ENCODE results near the gene CCER1. TPM values are rescaled to one million over a fixed set of nuclear protein-coding genes. Genes with fewer than 3 reads are reported as not detected.
A peak's percentile ranks its signal among the peaks of the same experiment; 100 is the strongest.

The CCER1 gene
- total and polyA plus RNA-seq, 9 of the 15 experiments (the other 6 are each of a cell fraction or from before 2014, with no cell fraction given) = not detected

DNA sequence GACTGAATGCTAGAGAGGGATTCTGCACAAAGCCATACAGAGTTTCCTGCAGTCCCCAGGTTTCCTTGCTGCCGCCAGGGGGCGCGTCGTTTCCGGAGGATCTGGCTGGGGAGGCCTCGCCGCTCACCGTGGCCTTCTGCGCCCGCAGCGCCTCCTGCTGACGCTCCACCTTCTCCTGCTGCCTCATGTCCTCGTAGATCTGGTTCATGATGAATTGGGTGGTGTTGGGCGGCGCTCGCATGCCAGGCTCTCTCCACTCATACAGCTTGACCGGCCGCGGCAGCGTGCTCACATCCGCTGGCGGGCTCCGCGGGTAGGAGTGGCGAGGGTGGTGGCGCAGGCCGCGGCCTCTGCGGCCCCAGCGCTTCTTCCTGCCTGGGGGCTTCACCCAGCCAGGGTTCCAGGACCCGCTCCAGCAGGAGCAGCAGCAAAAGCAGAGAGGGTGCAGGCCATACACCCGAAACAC is 987 bp downstream of the CCER1 start (continued):
- TF ChIP-seq, protein P1, sequence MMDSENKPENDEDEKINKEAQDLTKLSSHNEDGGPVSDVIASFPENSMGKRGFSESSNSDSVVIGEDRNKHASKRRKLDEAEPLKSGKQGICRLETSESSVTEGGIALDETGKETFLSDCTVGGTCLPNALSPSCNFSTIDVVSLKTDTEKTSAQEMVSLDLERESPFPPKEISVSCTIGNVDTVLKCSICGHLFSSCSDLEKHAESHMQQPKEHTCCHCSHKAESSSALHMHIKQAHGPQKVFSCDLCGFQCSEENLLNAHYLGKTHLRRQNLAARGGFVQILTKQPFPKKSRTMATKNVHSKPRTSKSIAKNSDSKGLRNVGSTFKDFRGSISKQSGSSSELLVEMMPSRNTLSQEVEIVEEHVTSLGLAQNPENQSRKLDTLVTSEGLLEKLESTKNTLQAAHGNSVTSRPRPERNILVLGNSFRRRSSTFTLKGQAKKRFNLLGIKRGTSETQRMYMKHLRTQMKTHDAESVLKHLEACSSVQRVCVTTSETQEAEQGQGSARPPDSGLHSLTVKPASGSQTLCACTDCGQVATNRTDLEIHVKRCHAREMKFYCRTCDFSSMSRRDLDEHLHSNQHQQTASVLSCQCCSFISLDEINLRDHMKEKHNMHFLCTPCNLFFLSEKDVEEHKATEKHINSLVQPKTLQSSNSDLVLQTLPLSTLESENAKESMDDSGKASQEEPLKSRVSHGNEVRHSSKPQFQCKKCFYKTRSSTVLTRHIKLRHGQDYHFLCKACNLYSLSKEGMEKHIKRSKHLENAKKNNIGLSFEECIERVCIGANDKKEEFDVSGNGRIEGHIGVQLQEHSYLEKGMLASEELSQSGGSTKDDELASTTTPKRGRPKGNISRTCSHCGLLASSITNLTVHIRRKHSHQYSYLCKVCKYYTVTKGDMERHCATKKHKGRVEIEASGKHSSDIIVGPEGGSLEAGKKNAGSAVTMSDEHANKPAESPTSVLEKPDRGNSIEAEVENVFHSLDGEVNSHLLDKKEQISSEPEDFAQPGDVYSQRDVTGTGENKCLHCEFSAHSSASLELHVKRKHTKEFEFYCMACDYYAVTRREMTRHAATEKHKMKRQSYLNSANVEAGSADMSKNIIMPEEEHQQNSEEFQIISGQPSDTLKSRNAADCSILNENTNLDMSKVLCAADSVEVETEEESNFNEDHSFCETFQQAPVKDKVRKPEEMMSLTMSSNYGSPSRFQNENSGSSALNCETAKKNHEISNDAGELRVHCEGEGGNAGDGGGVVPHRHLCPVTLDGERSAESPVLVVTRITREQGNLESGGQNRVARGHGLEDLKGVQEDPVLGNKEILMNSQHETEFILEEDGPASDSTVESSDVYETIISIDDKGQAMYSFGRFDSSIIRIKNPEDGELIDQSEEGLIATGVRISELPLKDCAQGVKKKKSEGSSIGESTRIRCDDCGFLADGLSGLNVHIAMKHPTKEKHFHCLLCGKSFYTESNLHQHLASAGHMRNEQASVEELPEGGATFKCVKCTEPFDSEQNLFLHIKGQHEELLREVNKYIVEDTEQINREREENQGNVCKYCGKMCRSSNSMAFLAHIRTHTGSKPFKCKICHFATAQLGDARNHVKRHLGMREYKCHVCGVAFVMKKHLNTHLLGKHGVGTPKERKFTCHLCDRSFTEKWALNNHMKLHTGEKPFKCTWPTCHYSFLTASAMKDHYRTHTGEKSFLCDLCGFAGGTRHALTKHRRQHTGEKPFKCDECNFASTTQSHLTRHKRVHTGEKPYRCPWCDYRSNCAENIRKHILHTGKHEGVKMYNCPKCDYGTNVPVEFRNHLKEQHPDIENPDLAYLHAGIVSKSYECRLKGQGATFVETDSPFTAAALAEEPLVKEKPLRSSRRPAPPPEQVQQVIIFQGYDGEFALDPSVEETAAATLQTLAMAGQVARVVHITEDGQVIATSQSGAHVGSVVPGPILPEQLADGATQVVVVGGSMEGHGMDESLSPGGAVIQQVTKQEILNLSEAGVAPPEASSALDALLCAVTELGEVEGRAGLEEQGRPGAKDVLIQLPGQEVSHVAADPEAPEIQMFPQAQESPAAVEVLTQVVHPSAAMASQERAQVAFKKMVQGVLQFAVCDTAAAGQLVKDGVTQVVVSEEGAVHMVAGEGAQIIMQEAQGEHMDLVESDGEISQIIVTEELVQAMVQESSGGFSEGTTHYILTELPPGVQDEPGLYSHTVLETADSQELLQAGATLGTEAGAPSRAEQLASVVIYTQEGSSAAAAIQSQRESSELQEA (IDR thresholded peaks at IDR 0.05; ENCODE audit: low read depth) = no peak
- TF ChIP-seq ETV5 (CRISPR knock-in tag; IDR thresholded peaks at IDR 0.05; ENCODE audit: low read depth) (peak; percentile 59; the same call in 1 of the 2 replicates), JUND (IDR thresholded peaks at IDR 0.05; ENCODE audit: borderline replicate concordance, low read depth, low read length) (no peak), JUND (tag; IDR thresholded peaks at IDR 0.05; ENCODE audit: borderline replicate concordance, low read depth, low read length) (no peak), RBM17 (IDR thresholded peaks at IDR 0.05; ENCODE audit: borderline replicate concordance, low read depth, low read length) (no peak), RAD21 (CRISPR knock-in tag; conservative IDR thresholded peaks at IDR 0.05 in 1 of 2, IDR thresholded peaks at IDR 0.05 in 1 of 2) (peak in 1 of 2 experiments; percentile 50; a peak in 2 of 4 replicates), NFIC (IDR thresholded peaks at IDR 0.05) (no peak), RNF2 (IDR thresholded peaks at IDR 0.05) (no peak), ETV1 (tag; conservative IDR thresholded peaks at IDR 0.05; ENCODE audit: low read depth) (peak; percentile 88)
- TF ChIP-seq, protein P2, sequence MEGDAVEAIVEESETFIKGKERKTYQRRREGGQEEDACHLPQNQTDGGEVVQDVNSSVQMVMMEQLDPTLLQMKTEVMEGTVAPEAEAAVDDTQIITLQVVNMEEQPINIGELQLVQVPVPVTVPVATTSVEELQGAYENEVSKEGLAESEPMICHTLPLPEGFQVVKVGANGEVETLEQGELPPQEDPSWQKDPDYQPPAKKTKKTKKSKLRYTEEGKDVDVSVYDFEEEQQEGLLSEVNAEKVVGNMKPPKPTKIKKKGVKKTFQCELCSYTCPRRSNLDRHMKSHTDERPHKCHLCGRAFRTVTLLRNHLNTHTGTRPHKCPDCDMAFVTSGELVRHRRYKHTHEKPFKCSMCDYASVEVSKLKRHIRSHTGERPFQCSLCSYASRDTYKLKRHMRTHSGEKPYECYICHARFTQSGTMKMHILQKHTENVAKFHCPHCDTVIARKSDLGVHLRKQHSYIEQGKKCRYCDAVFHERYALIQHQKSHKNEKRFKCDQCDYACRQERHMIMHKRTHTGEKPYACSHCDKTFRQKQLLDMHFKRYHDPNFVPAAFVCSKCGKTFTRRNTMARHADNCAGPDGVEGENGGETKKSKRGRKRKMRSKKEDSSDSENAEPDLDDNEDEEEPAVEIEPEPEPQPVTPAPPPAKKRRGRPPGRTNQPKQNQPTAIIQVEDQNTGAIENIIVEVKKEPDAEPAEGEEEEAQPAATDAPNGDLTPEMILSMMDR (IDR thresholded peaks at IDR 0.05 in 2 of 3, conservative IDR thresholded peaks at IDR 0.05 in 1 of 3; ENCODE audit: insufficient read depth in 2 of 3, low read depth in 1 of 3, low read length in 3 of 3) = peak; percentile 80 to 98 (median 81)
- TF ChIP-seq, protein P3, sequence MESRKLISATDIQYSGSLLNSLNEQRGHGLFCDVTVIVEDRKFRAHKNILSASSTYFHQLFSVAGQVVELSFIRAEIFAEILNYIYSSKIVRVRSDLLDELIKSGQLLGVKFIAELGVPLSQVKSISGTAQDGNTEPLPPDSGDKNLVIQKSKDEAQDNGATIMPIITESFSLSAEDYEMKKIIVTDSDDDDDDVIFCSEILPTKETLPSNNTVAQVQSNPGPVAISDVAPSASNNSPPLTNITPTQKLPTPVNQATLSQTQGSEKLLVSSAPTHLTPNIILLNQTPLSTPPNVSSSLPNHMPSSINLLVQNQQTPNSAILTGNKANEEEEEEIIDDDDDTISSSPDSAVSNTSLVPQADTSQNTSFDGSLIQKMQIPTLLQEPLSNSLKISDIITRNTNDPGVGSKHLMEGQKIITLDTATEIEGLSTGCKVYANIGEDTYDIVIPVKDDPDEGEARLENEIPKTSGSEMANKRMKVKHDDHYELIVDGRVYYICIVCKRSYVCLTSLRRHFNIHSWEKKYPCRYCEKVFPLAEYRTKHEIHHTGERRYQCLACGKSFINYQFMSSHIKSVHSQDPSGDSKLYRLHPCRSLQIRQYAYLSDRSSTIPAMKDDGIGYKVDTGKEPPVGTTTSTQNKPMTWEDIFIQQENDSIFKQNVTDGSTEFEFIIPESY (CRISPR knock-in tag; IDR thresholded peaks at IDR 0.05) = peak; percentile 53; the same call in 1 of the 2 replicates

Measured in K562 (cell line).